Astrocyte (in vitro differentiated cells and primary cell): Measurements from ENCODE around the gene TGFB2. TPM values are rescaled to one million over a fixed set of nuclear protein-coding genes. Genes with fewer than 3 reads are reported as not detected.

Experiments
- DNase-seq: peaks from one replicate; pipeline ENCODE4 v3.0.0-alpha.2; 2010; ENCODE audit warnings: low read depth
- FAIRE-seq: peaks from 2 replicates; lab custom pipeline; 2011; peaks lifted over from hg19 to GRCh38; lab: Jason Lieb, UNC
- H2AFZ ChIP-seq: 2 replicates; pipeline ENCODE4 v1.6.0; 2012; ENCODE audit warnings: low read depth, low read length, inconsistent platforms
- H3K27ac ChIP-seq: 2 replicates; pipeline ENCODE4 v1.5.1; 2011; ENCODE audit warnings: low read depth, low read length, inconsistent platforms
- H3K27me3 ChIP-seq: 2 replicates; pipeline ENCODE4 v1.6.0; 2011; ENCODE audit warnings: low read length, inconsistent platforms; ENCODE audit not compliant: insufficient read depth
- H3K36me3 ChIP-seq: 2 replicates; pipeline ENCODE4 v1.5.1; 2011; ENCODE audit warnings: low read length, inconsistent platforms; ENCODE audit not compliant: insufficient read depth
- H3K4me1 ChIP-seq: 2 replicates; pipeline ENCODE4 v1.5.1; 2011; ENCODE audit warnings: low read length, inconsistent platforms; ENCODE audit not compliant: insufficient read depth
- H3K4me2 ChIP-seq: 2 replicates; pipeline ENCODE4 v1.6.0; 2012; ENCODE audit warnings: low read length, inconsistent platforms
- H3K4me3 ChIP-seq: 2 replicates; pipeline ENCODE4 v1.5.1; 2011; ENCODE audit warnings: low read depth, mild to moderate bottlenecking, low read length, inconsistent platforms; ENCODE audit not compliant: insufficient read depth
- H3K79me2 ChIP-seq: 2 replicates; pipeline ENCODE4 v1.6.0; 2012; ENCODE audit warnings: mild to moderate bottlenecking, low read length, inconsistent platforms; ENCODE audit not compliant: insufficient read depth
- H3K9ac ChIP-seq: 2 replicates; pipeline ENCODE4 v1.6.0; 2012; ENCODE audit warnings: mild to moderate bottlenecking, low read length, inconsistent platforms
- H3K9me3 ChIP-seq: 2 replicates; pipeline ENCODE4 v1.5.1; 2012; ENCODE audit warnings: low read depth, mild to moderate bottlenecking, low read length, inconsistent platforms; ENCODE audit not compliant: insufficient read depth
- H4K20me1 ChIP-seq: 2 replicates; pipeline ENCODE4 v1.6.0; 2012; ENCODE audit warnings: low read length, inconsistent platforms; ENCODE audit not compliant: insufficient read depth
- H3K27ac Mint-ChIP-seq: one replicate; pipeline ENCODE4 v1.8.0; 2021; ENCODE audit warnings: mild to moderate bottlenecking, mixed read lengths; ENCODE audit not compliant: unreplicated experiment
- H3K27me3 Mint-ChIP-seq: one replicate; pipeline ENCODE4 v1.8.0; 2021; ENCODE audit warnings: low read depth, mixed read lengths; ENCODE audit not compliant: unreplicated experiment
- H3K36me3 Mint-ChIP-seq: one replicate; pipeline ENCODE4 v1.8.0; 2021; ENCODE audit warnings: low read depth, mixed read lengths; ENCODE audit not compliant: unreplicated experiment
- H3K4me1 Mint-ChIP-seq: one replicate; pipeline ENCODE4 v1.8.0; 2021; ENCODE audit warnings: low read depth, mixed read lengths; ENCODE audit not compliant: unreplicated experiment
- H3K4me3 Mint-ChIP-seq: one replicate; pipeline ENCODE4 v1.8.0; 2021; ENCODE audit warnings: mild to moderate bottlenecking, moderate library complexity, mixed read lengths; ENCODE audit not compliant: unreplicated experiment
- H3K9me3 Mint-ChIP-seq: one replicate; pipeline ENCODE4 v1.8.0; 2021; ENCODE audit warnings: mild to moderate bottlenecking, mixed read lengths; ENCODE audit not compliant: unreplicated experiment
- CTCF ChIP-seq: IDR thresholded peaks from 2 replicates; pipeline ENCODE4 v1.5.1; 2011; ENCODE audit warnings: low read depth, mild to moderate bottlenecking, inconsistent platforms, low read length, moderate library complexity; ENCODE audit not compliant: insufficient read depth
- EZH2 ChIP-seq: IDR thresholded peaks from 2 replicates; pipeline ENCODE4 v1.6.1; 2012; ENCODE audit warnings: mild to moderate bottlenecking, low read length, inconsistent platforms; ENCODE audit not compliant: insufficient read depth
- total RNA-seq: library from RNA; stranded (reverse); gene quantifications from 2 replicates; pipeline ENCODE4 v1.2.1, GENCODE V29; 2021

TGFB2 gene
- total RNA-seq, 1 donor from 2014 or later = 330 TPM

- H3K4me3 ChIP-seq = peak overlapping the region; percentile 96
- H4K20me1 ChIP-seq = peaks cover 47% of the 10 kb centered on the region
- Mint-ChIP-seq H3K36me3 (peaks cover 30% of the 10 kb centered on the region), H3K27ac (peak overlapping the region; percentile 99), H3K27me3 (no peaks in the 10 kb centered on the region), H3K4me3 (no peak overlapping the region), H3K9me3 (no peaks in the 10 kb centered on the region), H3K4me1 (peaks cover 22% of the 10 kb centered on the region)
- H2AFZ ChIP-seq = no peak overlapping the region
- peaks cover 6% of the 10 kb centered on the region for H3K36me3 ChIP-seq
- H3K27ac ChIP-seq = peak overlapping the region; percentile 91
- H3K27me3 ChIP-seq = no peaks in the 10 kb centered on the region
- H3K79me2 ChIP-seq = peaks cover 99% of the 10 kb centered on the region
- no peaks in the 10 kb centered on the region for H3K9me3 ChIP-seq
- H3K9ac ChIP-seq = peak overlapping the region; percentile 99
- peak; percentile 47 for DNase-seq
- peaks cover 26% of the 10 kb centered on the region for H3K4me1 ChIP-seq
- peak overlapping the region; percentile 94 for H3K4me2 ChIP-seq
- no peak for FAIRE-seq
- TF ChIP-seq CTCF (no peak), EZH2 (no peak)
Measured at GRCh38 chr1:218349348-218350034, 4.4 kb downstream of the TGFB2 start.

- Histone ChIP-seq H3K27me3 (no peaks in the 10 kb centered on the region), H3K4me2 (peak overlapping the region; percentile 94), H3K79me2 (peaks cover 99% of the 10 kb centered on the region), H3K27ac (peak overlapping the region; percentile 91), H3K4me1 (peaks cover 21% of the 10 kb centered on the region), H3K9ac (peak overlapping the region; percentile 99), H2AFZ (no peak overlapping the region), H4K20me1 (peaks cover 53% of the 10 kb centered on the region), H3K9me3 (no peaks in the 10 kb centered on the region), H3K36me3 (peaks cover 6% of the 10 kb centered on the region), H3K4me3 (peak overlapping the region; percentile 96)
- no peaks in the 10 kb centered on the region for H3K27me3 Mint-ChIP-seq
- DNase-seq = no peak
- H3K4me3 Mint-ChIP-seq = no peak overlapping the region
- peak overlapping the region; percentile 95 for H3K27ac Mint-ChIP-seq
- no peaks in the 10 kb centered on the region for H3K9me3 Mint-ChIP-seq
- H3K4me1 Mint-ChIP-seq = peaks cover 22% of the 10 kb centered on the region
- no peak for FAIRE-seq
- H3K36me3 Mint-ChIP-seq = peaks cover 30% of the 10 kb centered on the region
- no peak for TF ChIP-seq EZH2
- TF ChIP-seq CTCF = no peak
Measured at GRCh38 chr1:218350035-218350525, 4.9 kb downstream of the TGFB2 start.

GRCh38 chr1:218350801-218351266 lies 5.7 kb downstream of the TGFB2 start:
- peaks cover 99% of the 10 kb centered on the region for H3K79me2 ChIP-seq
- Mint-ChIP-seq H3K27me3 (no peaks in the 10 kb centered on the region), H3K9me3 (no peaks in the 10 kb centered on the region), H3K27ac (peak overlapping the region; percentile 95), H3K4me3 (no peak overlapping the region), H3K36me3 (peaks cover 30% of the 10 kb centered on the region), H3K4me1 (peaks cover 25% of the 10 kb centered on the region)
- peak overlapping the region; percentile 96 for H3K4me3 ChIP-seq
- H3K4me1 ChIP-seq = peaks cover 26% of the 10 kb centered on the region
- peak overlapping the region; percentile 99 for H3K9ac ChIP-seq
- peaks cover 12% of the 10 kb centered on the region for H3K36me3 ChIP-seq
- DNase-seq (peak; percentile 91), FAIRE-seq (no peak)
- no peaks in the 10 kb centered on the region for H3K27me3 ChIP-seq
- TF ChIP-seq EZH2 (no peak), CTCF (no peak)
- H2AFZ ChIP-seq = no peak overlapping the region
- peaks cover 60% of the 10 kb centered on the region for H4K20me1 ChIP-seq
- peak overlapping the region; percentile 91 for H3K27ac ChIP-seq
- no peaks in the 10 kb centered on the region for H3K9me3 ChIP-seq
- peak overlapping the region; percentile 94 for H3K4me2 ChIP-seq
